OCI-LY3 (cell line): ENCODE data around the gene RAI1.

ENCODE experiments used
- CTCF ChIP-seq: fragments of 200-600, 300-600 bp; sonication (generic); IDR thresholded peaks from 2 replicates; pipeline ENCODE4 v1.5.1; 2014; ENCODE audit warnings: antibody characterized with exemption, low read length, low read depth
- EZH2phosphoT487 ChIP-seq: fragments of 200-600 bp; shearing (Covaris generic); IDR thresholded peaks from 2 replicates; pipeline ENCODE4 v1.6.1; 2018; ENCODE audit warnings: antibody characterized with exemption, mixed run types, low read depth

GRCh38 chr17:17648762-17649161, 32.5 kb upstream of the RAI1 start:
- TF ChIP-seq CTCF (no peak), EZH2phosphoT487 (no peak)
